Lower leg skin (tissue), 3 donors: Measurements from ENCODE around the gene COL2A1.

Experiments
- CTCF ChIP-seq, 3 donors: fragments of 450-650 bp; IDR thresholded peaks; one replicate each; pipeline ENCODE4 v1.5.1; 2016; ENCODE audit warnings: antibody characterized with exemption in 3 of 3, mild to moderate bottlenecking in 3 of 3, moderate library complexity in 2 of 3
- POLR2A ChIP-seq, 2 donors: fragments of 450-650 bp; IDR thresholded peaks; one replicate each; pipeline ENCODE4 v1.6.1; 2016 to 2017; ENCODE audit warnings: antibody characterized with exemption in 2 of 2, mild to moderate bottlenecking in 1 of 2, moderate library complexity in 1 of 2

DNA sequence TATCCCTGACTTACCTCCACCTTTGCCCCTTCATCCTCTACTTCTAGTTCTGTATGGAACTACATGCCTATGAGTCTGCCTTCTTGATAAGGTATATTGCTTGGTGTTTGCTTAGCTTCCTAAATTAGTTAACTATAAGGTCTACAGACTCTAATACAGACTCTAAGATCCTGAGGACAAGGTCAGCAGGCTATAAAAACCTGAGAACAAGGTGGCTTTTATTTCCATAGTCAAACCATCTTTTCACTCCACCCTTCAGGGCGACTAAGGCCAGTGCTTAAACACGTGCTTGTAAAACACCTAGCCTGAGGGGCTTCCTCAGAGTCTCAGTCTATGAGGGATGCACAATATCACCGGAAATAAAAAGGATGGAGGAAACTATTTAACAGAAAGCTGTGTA, 36.1 kb upstream of the COL2A1 start:
- TF ChIP-seq CTCF (IDR thresholded peaks at IDR 0.05), result no peak
- no peak for TF ChIP-seq POLR2A (IDR thresholded peaks at IDR 0.05)
